HFFc6 (cell line): ENCODE data around the gene WDR35. TPM values are rescaled to one million over a fixed set of nuclear protein-coding genes. Genes with fewer than 3 reads are reported as not detected.

Experiments
- DNase-seq: peaks from one replicate; pipeline ENCODE4 v3.0.0-alpha.2; 2018
- H3K27ac Mint-ChIP-seq: 2 replicates; pipeline ENCODE4 v1.8.0; 2020; ENCODE audit warnings: mild to moderate bottlenecking, mixed read lengths
- H3K27me3 Mint-ChIP-seq: 2 replicates; pipeline ENCODE4 v1.8.0; 2021; ENCODE audit warnings: mild to moderate bottlenecking, moderate library complexity, mixed read lengths; ENCODE audit not compliant: insufficient read depth
- H3K36me3 Mint-ChIP-seq: 2 replicates; pipeline ENCODE4 v1.8.0; 2021; ENCODE audit warnings: low read depth, mixed read lengths
- H3K4me1 Mint-ChIP-seq: 2 replicates; pipeline ENCODE4 v1.8.0; 2020; ENCODE audit warnings: low read depth, mixed read lengths
- H3K4me3 Mint-ChIP-seq: 2 replicates; pipeline ENCODE4 v1.8.0; 2020; ENCODE audit warnings: mild to moderate bottlenecking, moderate library complexity, mixed read lengths
- H3K9me3 Mint-ChIP-seq: 2 replicates; pipeline ENCODE4 v1.8.0; 2020; ENCODE audit warnings: mild to moderate bottlenecking, mixed read lengths
- total RNA-seq, 6 experiments: library from RNA; stranded (reverse); fragmentation: NEBNext Ultra II Directional; extraction: Animal tissue kit (Norgen Biotek cat#: 25700); gene quantifications; 2 replicates in 1 of 6; 3 replicates in 5 of 6; pipeline ENCODE4 v1.2.3, GENCODE V29; 2021
- TF ChIP-seq, protein P1 (sequence below): fragments of 200-600 bp; sonication (generic); IDR thresholded peaks from 2 replicates; pipeline ENCODE4 v1.5.0; 2021; ENCODE audit warnings: antibody characterized with exemption, mild to moderate bottlenecking

Gene WDR35
- total RNA-seq, 6 experiments from 2014 or later, result 4.5 to 5.4 (median 5.2) TPM

DNA sequence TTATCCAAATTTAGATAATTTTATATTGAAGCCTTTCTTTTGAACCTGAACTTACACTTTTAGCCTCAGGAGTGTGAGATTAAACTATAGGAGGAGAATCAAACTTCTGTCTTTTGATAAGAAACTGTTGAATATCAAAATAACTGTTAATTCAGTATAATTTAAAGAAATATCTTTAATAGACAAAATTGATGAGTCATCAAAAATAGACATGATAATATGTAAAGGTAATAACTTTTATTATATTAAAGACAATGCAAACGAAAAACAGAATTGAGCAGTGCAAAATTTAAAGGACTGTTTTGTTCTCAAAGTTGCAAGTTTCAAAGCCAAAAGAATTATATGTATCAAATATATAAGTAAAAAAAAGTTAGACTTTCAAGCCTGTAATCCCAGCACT, 2.0 kb upstream of the WDR35 start:
- H3K27ac Mint-ChIP-seq, result no peak overlapping the region
- TF ChIP-seq, protein P1, sequence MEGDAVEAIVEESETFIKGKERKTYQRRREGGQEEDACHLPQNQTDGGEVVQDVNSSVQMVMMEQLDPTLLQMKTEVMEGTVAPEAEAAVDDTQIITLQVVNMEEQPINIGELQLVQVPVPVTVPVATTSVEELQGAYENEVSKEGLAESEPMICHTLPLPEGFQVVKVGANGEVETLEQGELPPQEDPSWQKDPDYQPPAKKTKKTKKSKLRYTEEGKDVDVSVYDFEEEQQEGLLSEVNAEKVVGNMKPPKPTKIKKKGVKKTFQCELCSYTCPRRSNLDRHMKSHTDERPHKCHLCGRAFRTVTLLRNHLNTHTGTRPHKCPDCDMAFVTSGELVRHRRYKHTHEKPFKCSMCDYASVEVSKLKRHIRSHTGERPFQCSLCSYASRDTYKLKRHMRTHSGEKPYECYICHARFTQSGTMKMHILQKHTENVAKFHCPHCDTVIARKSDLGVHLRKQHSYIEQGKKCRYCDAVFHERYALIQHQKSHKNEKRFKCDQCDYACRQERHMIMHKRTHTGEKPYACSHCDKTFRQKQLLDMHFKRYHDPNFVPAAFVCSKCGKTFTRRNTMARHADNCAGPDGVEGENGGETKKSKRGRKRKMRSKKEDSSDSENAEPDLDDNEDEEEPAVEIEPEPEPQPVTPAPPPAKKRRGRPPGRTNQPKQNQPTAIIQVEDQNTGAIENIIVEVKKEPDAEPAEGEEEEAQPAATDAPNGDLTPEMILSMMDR, result no peak
- peaks cover 21% of the 10 kb centered on the region for H3K4me1 Mint-ChIP-seq
- H3K36me3 Mint-ChIP-seq, result no peaks in the 10 kb centered on the region
- no peak for DNase-seq
- no peaks in the 10 kb centered on the region for H3K9me3 Mint-ChIP-seq
- H3K27me3 Mint-ChIP-seq, result peaks cover 8% of the 10 kb centered on the region; the same call in 1 of the 2 replicates
- H3K4me3 Mint-ChIP-seq, result no peak overlapping the region

DNA sequence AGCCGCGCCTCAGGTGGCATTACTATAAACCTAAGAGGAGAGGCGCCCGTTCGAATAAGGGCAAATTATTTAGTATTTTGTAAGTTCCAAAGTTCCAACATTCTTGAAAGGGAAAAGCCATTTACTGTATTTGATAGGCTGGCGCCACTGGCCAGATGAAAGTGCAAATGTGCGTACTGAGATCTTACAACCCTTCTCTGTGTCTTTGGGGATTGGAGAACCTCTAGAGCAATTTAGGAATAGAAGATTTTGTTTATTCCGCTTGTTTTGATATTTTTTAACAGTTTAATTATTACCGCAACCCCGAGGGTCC, 467 bp upstream of the WDR35 start:
- Mint-ChIP-seq H3K27me3 (peaks cover 8% of the 10 kb centered on the region; the same call in 1 of the 2 replicates), H3K36me3 (peaks cover 10% of the 10 kb centered on the region; the same call in 1 of the 2 replicates), H3K9me3 (no peaks in the 10 kb centered on the region), H3K27ac (peak overlapping the region; percentile 94), H3K4me1 (peaks cover 21% of the 10 kb centered on the region), H3K4me3 (peak overlapping the region; percentile 91)
- DNase-seq, result no peak
- TF ChIP-seq, protein P1, result no peak

DNA sequence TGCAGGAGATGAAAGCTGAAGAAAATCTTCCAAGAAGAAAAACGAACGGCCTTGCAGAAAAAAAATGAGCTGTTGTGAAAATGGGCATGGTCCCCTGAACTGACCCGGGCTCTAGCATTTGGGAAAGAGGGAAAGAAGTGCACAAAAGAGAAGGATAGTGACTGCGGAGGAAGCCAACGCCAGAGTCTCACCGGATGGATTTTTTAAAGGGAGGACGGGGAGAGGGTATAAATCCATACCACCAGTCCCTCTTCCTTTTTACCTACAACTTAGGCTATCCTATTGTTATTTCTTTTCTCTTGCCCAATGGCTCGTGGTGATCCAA, 601 bp downstream of the WDR35 start:
- Mint-ChIP-seq H3K4me1 (peaks cover 21% of the 10 kb centered on the region), H3K27ac (peak overlapping the region; percentile 94), H3K36me3 (peaks cover 10% of the 10 kb centered on the region; the same call in 1 of the 2 replicates), H3K4me3 (peak overlapping the region; percentile 91), H3K27me3 (peaks cover 8% of the 10 kb centered on the region; the same call in 1 of the 2 replicates), H3K9me3 (no peaks in the 10 kb centered on the region)
- no peak for DNase-seq
- TF ChIP-seq, protein P1, result no peak

DNA sequence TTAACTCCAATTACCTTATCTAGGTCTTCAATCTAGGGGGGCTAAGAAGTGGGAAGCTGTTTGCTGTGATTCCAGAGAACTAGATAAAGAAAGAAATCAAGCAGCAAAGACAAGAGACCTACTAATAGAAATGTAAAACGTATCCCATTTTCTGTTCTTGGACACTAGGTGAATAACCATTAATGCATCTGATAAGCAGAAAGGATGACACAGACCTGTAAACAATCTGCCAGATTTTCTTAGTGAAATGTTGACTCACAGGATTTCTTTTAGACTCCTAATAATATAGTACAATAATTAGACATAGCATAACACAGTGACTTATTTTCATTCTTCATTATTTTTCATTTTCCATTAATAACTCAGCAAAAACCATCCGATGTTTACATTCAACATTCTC, 1.3 kb downstream of the WDR35 start:
- Mint-ChIP-seq H3K27ac (peak overlapping the region; percentile 94), H3K4me3 (peak overlapping the region; percentile 91), H3K27me3 (peaks cover 8% of the 10 kb centered on the region; the same call in 1 of the 2 replicates), H3K36me3 (peaks cover 10% of the 10 kb centered on the region; the same call in 1 of the 2 replicates), H3K4me1 (peaks cover 21% of the 10 kb centered on the region), H3K9me3 (no peaks in the 10 kb centered on the region)
- DNase-seq, result peak; percentile 48
- TF ChIP-seq, protein P1, result no peak

DNA sequence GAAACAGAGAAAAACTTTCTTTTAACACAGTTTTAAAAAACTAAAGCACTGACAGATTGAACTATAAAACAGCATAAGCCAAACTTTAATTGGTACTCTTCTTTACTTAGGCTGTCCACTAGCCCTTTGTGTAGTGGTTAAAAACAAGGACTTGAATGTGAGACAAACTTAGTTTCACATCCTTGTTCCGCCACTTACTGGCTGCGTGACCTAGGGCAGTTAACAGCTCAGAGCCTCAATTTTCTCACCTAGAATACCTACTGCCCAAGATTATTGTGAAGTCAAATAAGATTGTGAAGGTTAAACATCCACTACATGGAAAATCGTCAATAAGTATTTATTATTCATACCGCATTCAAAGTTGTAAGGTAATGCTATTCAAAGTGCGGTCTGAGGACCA, 2.0 kb downstream of the WDR35 start:
- no peak for DNase-seq
- peaks cover 10% of the 10 kb centered on the region; the same call in 1 of the 2 replicates for H3K36me3 Mint-ChIP-seq
- peaks cover 3% of the 10 kb centered on the region; the same call in 1 of the 2 replicates for H3K27me3 Mint-ChIP-seq
- H3K9me3 Mint-ChIP-seq, result no peaks in the 10 kb centered on the region
- H3K4me1 Mint-ChIP-seq, result peaks cover 25% of the 10 kb centered on the region
- no peak overlapping the region for H3K27ac Mint-ChIP-seq
- H3K4me3 Mint-ChIP-seq, result peak overlapping the region; percentile 91
- TF ChIP-seq, protein P1, result no peak

DNA sequence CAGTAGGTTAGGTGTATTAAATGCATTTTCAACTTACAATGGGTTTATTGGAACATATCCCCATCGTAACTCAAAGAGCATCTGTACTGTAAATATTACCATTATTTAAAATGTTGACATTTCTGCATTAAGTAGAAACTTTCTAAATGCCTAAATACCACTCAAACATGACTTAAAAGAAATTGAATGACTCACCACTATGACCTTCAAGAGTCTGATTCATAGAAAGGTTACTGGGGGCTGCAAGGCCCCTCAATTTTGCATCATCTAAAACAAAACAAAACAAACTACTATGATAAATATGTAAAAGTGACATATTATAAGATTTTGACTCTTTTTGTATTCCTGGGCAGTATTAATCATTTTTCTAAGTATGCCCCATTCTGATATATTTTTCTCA, 7.6 kb downstream of the WDR35 start:
- DNase-seq, result no peak
- no peaks in the 10 kb centered on the region for H3K9me3 Mint-ChIP-seq
- no peak overlapping the region for H3K4me3 Mint-ChIP-seq
- peaks cover 10% of the 10 kb centered on the region; the same call in 1 of the 2 replicates for H3K36me3 Mint-ChIP-seq
- no peaks in the 10 kb centered on the region for H3K27me3 Mint-ChIP-seq
- H3K27ac Mint-ChIP-seq, result no peak overlapping the region
- TF ChIP-seq, protein P1, result no peak
- peaks cover 42% of the 10 kb centered on the region for H3K4me1 Mint-ChIP-seq
